COLO668 (cell line): ENCODE results near the gene OSBPL2.

Source experiments
- DNase-seq: peaks from one replicate; lab custom pipeline; 2025; ENCODE audit not compliant: unreplicated experiment; lab: John Stamatoyannopoulos, UW

Gene OSBPL2

GRCh38 chr20:62281161-62281933 is 43.0 kb downstream of the OSBPL2 start:
- no peak for DNase-seq

GRCh38 chr20:62282103-62282502 is 43.8 kb downstream of the OSBPL2 start:
- DNase-seq: no peak

- DNase-seq: no peak
These were observed 44.7 kb downstream of the OSBPL2 start for GRCh38 chr20:62282877-62283503.

GRCh38 chr20:62284448-62284847 is 46.1 kb downstream of the OSBPL2 start:
- DNase-seq: no peak

- DNase-seq: no peak
These were observed 46.8 kb downstream of the OSBPL2 start for GRCh38 chr20:62285151-62285550.

- DNase-seq: no peak
These were observed 47.4 kb downstream of the OSBPL2 start for GRCh38 chr20:62285722-62286121.

- no peak for DNase-seq
These were observed 48.3 kb downstream of the OSBPL2 start for GRCh38 chr20:62286493-62287064.

- no peak for DNase-seq
These were observed 48.8 kb downstream of the OSBPL2 start for GRCh38 chr20:62287129-62287528.

GRCh38 chr20:62287759-62288534 is 49.6 kb downstream of the OSBPL2 start:
- no peak for DNase-seq

GRCh38 chr20:62288535-62289105 is 50.3 kb downstream of the OSBPL2 start:
- DNase-seq: no peak

- DNase-seq: no peak
These were observed 50.8 kb downstream of the OSBPL2 start for GRCh38 chr20:62289131-62289530.

GRCh38 chr20:62289898-62290297 is 51.6 kb downstream of the OSBPL2 start:
- DNase-seq: no peak

- no peak for DNase-seq
These were observed 53.1 kb downstream of the OSBPL2 start for GRCh38 chr20:62291251-62292066.

GRCh38 chr20:62292108-62292507 is 53.8 kb downstream of the OSBPL2 start:
- DNase-seq: no peak

- no peak for DNase-seq
These were observed 54.9 kb downstream of the OSBPL2 start for GRCh38 chr20:62293111-62293784.

GRCh38 chr20:62293946-62294345 is 55.6 kb downstream of the OSBPL2 start:
- DNase-seq: no peak

GRCh38 chr20:62294516-62294915 is 56.2 kb downstream of the OSBPL2 start:
- DNase-seq: no peak

- DNase-seq: no peak
These were observed 58.6 kb downstream of the OSBPL2 start for GRCh38 chr20:62296724-62297448.
